ENCODE measurements around the gene LUC7L3.

- TF ChIP-seq POLR2A (IDR thresholded peaks at IDR 0.05; ENCODE audit: insufficient read depth in 1 of 2, low read depth in 2 of 2, low read length in 2 of 2) (no peak), REST (IDR thresholded peaks at IDR 0.05; ENCODE audit: borderline replicate concordance in 1 of 2, low read depth in 1 of 2, low read length in 2 of 2) (no peak), ZSCAN22 (CRISPR knock-in tag; IDR thresholded peaks at IDR 0.05) (no peak), SUZ12 (IDR thresholded peaks at IDR 0.05; ENCODE audit: low read depth, low read length) (no peak), SYNCRIP (IDR thresholded peaks at IDR 0.05; ENCODE audit: insufficient read depth, low read depth, low read length) (no peak), EP300 (IDR thresholded peaks at IDR 0.05; ENCODE audit: low read depth in 2 of 2, low read length in 2 of 2) (no peak), EP300 (CRISPR knock-in tag; IDR thresholded peaks at IDR 0.05; ENCODE audit: borderline replicate concordance) (no peak), PRDM15 (CRISPR knock-in tag; IDR thresholded peaks at IDR 0.05) (no peak), ZNF335 (CRISPR knock-in tag; IDR thresholded peaks at IDR 0.05) (no peak), HOMEZ (CRISPR knock-in tag; IDR thresholded peaks at IDR 0.05; ENCODE audit: low read depth) (no peak), CTCF (CRISPR knock-in tag; IDR thresholded peaks at IDR 0.05) (no peak), MED1 (CRISPR knock-in tag; IDR thresholded peaks at IDR 0.05) (no peak), ZBTB40 (IDR thresholded peaks at IDR 0.05) (no peak), ZBTB40 (CRISPR knock-in tag; IDR thresholded peaks at IDR 0.05) (no peak), NFATC3 (CRISPR knock-in tag; IDR thresholded peaks at IDR 0.05) (no peak), EZH2 (conservative IDR thresholded peaks at IDR 0.05; ENCODE audit: low read depth, low read length) (no peak)
Measured at GRCh38 chr17:50677851-50678375, 41.5 kb upstream of the LUC7L3 start.
